PC-3 (cell line): ENCODE measurements around the gene NHLRC1.

Experiments
- EZH2 ChIP-seq: fragments of 300-600 bp; sonication (generic); IDR thresholded peaks from one replicate; pipeline ENCODE4 v1.6.1; 2017; ENCODE audit warnings: antibody characterized with exemption, mild to moderate bottlenecking, low read length; ENCODE audit not compliant: unreplicated experiment
- EZH2phosphoT487 ChIP-seq: fragments of 300-600 bp; sonication (generic); IDR thresholded peaks from 2 replicates; pipeline ENCODE4 v1.6.1; 2018; ENCODE audit warnings: mild to moderate bottlenecking, antibody characterized with exemption, low read length, borderline replicate concordance
- TF ChIP-seq, protein P1 (sequence below): fragments of 300-600 bp; sonication (generic); conservative IDR thresholded peaks from 2 replicates; pipeline ENCODE4 v1.5.1; 2017; ENCODE audit warnings: antibody characterized with exemption, low read depth, mild to moderate bottlenecking, low read length

DNA sequence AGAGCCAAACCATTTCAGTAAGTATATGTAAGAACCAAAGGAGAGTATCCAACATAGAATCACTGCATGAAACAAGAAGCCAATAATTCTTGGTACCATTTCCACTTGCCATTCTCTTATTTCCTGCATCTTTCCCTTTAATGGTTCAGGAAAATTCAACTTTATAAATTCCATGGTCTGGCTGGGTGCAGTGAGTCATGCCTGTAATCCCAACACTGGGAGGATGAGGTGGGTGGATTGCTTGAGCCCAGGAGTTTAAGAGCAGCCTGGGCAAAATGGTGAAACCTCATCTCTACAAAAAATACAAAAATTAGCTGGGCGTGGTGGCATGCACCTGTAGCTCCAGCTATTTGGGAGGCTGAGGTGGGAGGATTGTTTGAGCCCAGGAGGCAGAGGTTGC is 21.2 kb downstream of the NHLRC1 start:
- no peak for TF ChIP-seq EZH2
- TF ChIP-seq, protein P1, sequence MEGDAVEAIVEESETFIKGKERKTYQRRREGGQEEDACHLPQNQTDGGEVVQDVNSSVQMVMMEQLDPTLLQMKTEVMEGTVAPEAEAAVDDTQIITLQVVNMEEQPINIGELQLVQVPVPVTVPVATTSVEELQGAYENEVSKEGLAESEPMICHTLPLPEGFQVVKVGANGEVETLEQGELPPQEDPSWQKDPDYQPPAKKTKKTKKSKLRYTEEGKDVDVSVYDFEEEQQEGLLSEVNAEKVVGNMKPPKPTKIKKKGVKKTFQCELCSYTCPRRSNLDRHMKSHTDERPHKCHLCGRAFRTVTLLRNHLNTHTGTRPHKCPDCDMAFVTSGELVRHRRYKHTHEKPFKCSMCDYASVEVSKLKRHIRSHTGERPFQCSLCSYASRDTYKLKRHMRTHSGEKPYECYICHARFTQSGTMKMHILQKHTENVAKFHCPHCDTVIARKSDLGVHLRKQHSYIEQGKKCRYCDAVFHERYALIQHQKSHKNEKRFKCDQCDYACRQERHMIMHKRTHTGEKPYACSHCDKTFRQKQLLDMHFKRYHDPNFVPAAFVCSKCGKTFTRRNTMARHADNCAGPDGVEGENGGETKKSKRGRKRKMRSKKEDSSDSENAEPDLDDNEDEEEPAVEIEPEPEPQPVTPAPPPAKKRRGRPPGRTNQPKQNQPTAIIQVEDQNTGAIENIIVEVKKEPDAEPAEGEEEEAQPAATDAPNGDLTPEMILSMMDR, result no peak
- no peak for TF ChIP-seq EZH2phosphoT487
